WTC11 (cell line): ENCODE measurements around the gene CDKN2AIPNL.

Source experiments
- CTCF ChIP-seq: fragments of 200-600 bp; IDR thresholded peaks from 2 replicates; pipeline ENCODE4 v1.8.0; 2022; ENCODE audit warnings: antibody characterized with exemption
- MAX ChIP-seq: sonication (generic); formaldehyde crosslinking; IDR thresholded peaks from 2 replicates; pipeline ENCODE4 v1.8.0; 2022; ENCODE audit warnings: mild to moderate bottlenecking, missing genetic modification reagents
- NR3C1 ChIP-seq: sonication (generic); formaldehyde crosslinking; conservative IDR thresholded peaks from 2 replicates; pipeline ENCODE4 v1.8.1; 2023; ENCODE audit warnings: low read depth, mild to moderate bottlenecking, missing genetic modification reagents
- TEAD4 ChIP-seq: sonication (generic); formaldehyde crosslinking; IDR thresholded peaks from 2 replicates; pipeline ENCODE4 v1.8.0; 2022; ENCODE audit warnings: mild to moderate bottlenecking, missing genetic modification reagents
- ZNF138 ChIP-seq: sonication (generic); formaldehyde crosslinking; conservative IDR thresholded peaks from 2 replicates; pipeline ENCODE4 v1.8.1; 2022; ENCODE audit warnings: mild to moderate bottlenecking, moderate library complexity, missing genetic modification reagents
- ZNF263 ChIP-seq: sonication (generic); formaldehyde crosslinking; IDR thresholded peaks from 2 replicates; pipeline ENCODE4 v1.8.1; 2022; ENCODE audit warnings: low read depth, mild to moderate bottlenecking, moderate library complexity, missing genetic modification reagents
- ZNF532 ChIP-seq: fragments of 250-450 bp; sonication (Bioruptor Pico); IDR thresholded peaks from 2 replicates; pipeline ENCODE4 v1.9.0; 2021; ENCODE audit warnings: mild to moderate bottlenecking, borderline replicate concordance
- TF ChIP-seq, protein P1 (sequence below): sonication (generic); formaldehyde crosslinking; IDR thresholded peaks from 2 replicates; pipeline ENCODE4 v1.8.0; 2022; ENCODE audit warnings: mild to moderate bottlenecking, missing genetic modification reagents

DNA sequence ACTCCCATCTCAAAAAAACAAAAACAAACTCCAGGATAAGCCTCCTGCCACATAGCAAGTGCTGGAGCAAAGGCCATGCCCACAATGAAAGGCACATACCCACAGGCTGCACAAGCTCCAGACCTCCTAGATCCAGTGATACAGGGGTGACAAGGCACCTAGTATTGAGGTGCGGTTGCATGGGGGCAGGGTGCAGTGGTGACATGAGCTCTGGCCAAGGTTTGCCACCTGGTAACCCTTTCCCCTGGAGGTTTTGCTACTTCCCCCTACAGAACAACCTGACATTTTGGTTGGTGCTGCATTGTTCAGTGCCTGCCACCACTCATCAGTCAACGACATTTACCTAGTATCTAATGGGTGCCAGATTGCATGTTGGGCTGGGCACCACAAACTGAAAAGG, 14.5 kb downstream of the CDKN2AIPNL start:
- TF ChIP-seq ZNF138 (CRISPR knock-in tag) (no peak), MAX (no peak), CTCF (no peak), ZNF532 (no peak), TEAD4 (no peak), ZNF263 (CRISPR knock-in tag) (no peak), NR3C1 (no peak)
- TF ChIP-seq, protein P1, sequence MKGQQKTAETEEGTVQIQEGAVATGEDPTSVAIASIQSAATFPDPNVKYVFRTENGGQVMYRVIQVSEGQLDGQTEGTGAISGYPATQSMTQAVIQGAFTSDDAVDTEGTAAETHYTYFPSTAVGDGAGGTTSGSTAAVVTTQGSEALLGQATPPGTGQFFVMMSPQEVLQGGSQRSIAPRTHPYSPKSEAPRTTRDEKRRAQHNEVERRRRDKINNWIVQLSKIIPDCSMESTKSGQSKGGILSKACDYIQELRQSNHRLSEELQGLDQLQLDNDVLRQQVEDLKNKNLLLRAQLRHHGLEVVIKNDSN (CRISPR knock-in tag): no peak
